ENCODE data around the gene CENPM. TPM values are rescaled to one million over a fixed set of nuclear protein-coding genes. Genes with fewer than 3 reads are reported as not detected.

CENPM gene
- total RNA-seq (ENCODE audit: insufficient read depth, low replicate concordance): not detected

- peak; percentile 98 for DNase-seq (ENCODE audit: low spot score)
These were observed at the start of gene CENPM for GRCh38 chr22:41946629-41947423. CENPM (minus strand) TSS chr22:41947152; CDS start chr22:41947076, 76 bp downstream.

GRCh38 chr22:41995211-41995610 is 48.3 kb upstream of the CENPM start:
- DNase-seq (ENCODE audit: low spot score): no peak

- DNase-seq (ENCODE audit: low spot score): no peak
These were observed 45.5 kb upstream of the CENPM start for GRCh38 chr22:41992496-41992895.

- no peak for DNase-seq (ENCODE audit: low spot score)
These were observed 44.2 kb upstream of the CENPM start for GRCh38 chr22:41991111-41991510.

GRCh38 chr22:41989246-41989645 is 42.3 kb upstream of the CENPM start:
- DNase-seq (ENCODE audit: low spot score): no peak

GRCh38 chr22:41987276-41987675 is 40.3 kb upstream of the CENPM start:
- no peak for DNase-seq (ENCODE audit: low spot score)

GRCh38 chr22:41983513-41984405 is 36.8 kb upstream of the CENPM start:
- no peak for DNase-seq (ENCODE audit: low spot score)

- DNase-seq (ENCODE audit: low spot score): no peak
These were observed 35.9 kb upstream of the CENPM start for GRCh38 chr22:41982865-41983264.

GRCh38 chr22:41979423-41980250 is 32.7 kb upstream of the CENPM start:
- DNase-seq (ENCODE audit: low spot score): no peak

GRCh38 chr22:41978732-41979131 is 31.8 kb upstream of the CENPM start:
- DNase-seq (ENCODE audit: low spot score): no peak

GRCh38 chr22:41976961-41977566 is 30.1 kb upstream of the CENPM start:
- no peak for DNase-seq (ENCODE audit: low spot score)

GRCh38 chr22:41976070-41976901 is 29.3 kb upstream of the CENPM start:
- DNase-seq (ENCODE audit: low spot score): no peak

- no peak for DNase-seq (ENCODE audit: low spot score)
These were observed 28.5 kb upstream of the CENPM start for GRCh38 chr22:41975299-41976069.

GRCh38 chr22:41974691-41975290 is 27.8 kb upstream of the CENPM start:
- no peak for DNase-seq (ENCODE audit: low spot score)

GRCh38 chr22:41971431-41971830 is 24.5 kb upstream of the CENPM start:
- DNase-seq (ENCODE audit: low spot score): no peak

GRCh38 chr22:41970601-41971000 is 23.6 kb upstream of the CENPM start:
- no peak for DNase-seq (ENCODE audit: low spot score)

GRCh38 chr22:41969110-41969646 is 22.2 kb upstream of the CENPM start, which contains the start of gene SEPTIN3:
SEPTIN3 (plus strand) TSS chr22:41969443; CDS start chr22:41971493, 2,050 bp downstream.
- DNase-seq (ENCODE audit: low spot score): no peak

GRCh38 chr22:41968601-41969000 is 21.6 kb upstream of the CENPM start:
- DNase-seq (ENCODE audit: low spot score): no peak

All from umbilical cord (tissue), 2 donors.